ENCODE measurements around the gene EVA1C. TPM values are rescaled to one million over a fixed set of nuclear protein-coding genes. Genes with fewer than 3 reads are reported as not detected.
"Not testable (repeated sequence)": the region's sequence is repeated elsewhere in the genome, so short reads cannot be mapped to it uniquely, and the experiment has no call there.

Gene EVA1C
- total and polyA plus RNA-seq, 2 donors (not counting 3 experiments of a cell fraction or from before 2014, with no cell fraction given), result 22.8 to 38.6 TPM

DNA sequence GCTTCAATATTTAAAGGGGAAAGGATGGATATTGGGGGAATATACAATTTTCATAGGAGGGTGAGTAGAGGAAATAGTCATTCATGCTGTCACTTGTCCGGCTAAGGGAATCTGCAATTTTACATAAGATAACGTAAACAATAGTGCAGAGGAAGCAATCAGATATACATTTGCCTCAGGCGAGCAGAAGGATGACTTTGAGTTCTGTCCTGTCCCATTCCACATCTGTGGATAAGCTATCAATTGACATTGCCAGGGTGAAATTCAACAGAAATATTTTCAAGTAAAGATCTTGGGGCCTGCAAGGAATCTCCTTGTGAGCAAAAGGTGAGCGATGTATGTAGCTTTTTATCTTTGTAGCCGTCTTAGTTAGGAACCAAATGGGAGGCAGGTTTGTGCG, 32.6 kb downstream of the EVA1C start:
- Histone ChIP-seq H3K4me3 (replicated peaks in 1 of 3; ENCODE audit: insufficient read depth in 1 of 3, low read depth in 1 of 3, low read length in 3 of 3) (no peak overlapping the region), H3K4me2 (ENCODE audit: insufficient read depth, low read length) (no peak overlapping the region), H3K79me2 (ENCODE audit: control insufficient read depth, insufficient read depth, low read length) (peaks cover 47% of the 10 kb centered on the region), H3K36me3 (ENCODE audit: control insufficient read depth in 2 of 2, extremely low read depth in 1 of 2, insufficient read depth in 2 of 2, low read length in 2 of 2) (no peaks in the 10 kb centered on the region), H3K27me3 (ENCODE audit: control insufficient read depth in 2 of 2, insufficient read depth in 2 of 2, low read length in 2 of 2) (no peaks in the 10 kb centered on the region), H3K4me1 (ENCODE audit: control insufficient read depth, extremely low read depth, insufficient read depth, low read length) (peaks cover 13% of the 10 kb centered on the region), H3K9ac (replicated peaks; ENCODE audit: extremely low read depth, insufficient read depth, low read length) (no peak overlapping the region), H3K27ac (ENCODE audit: insufficient read depth, low read depth, low read length) (no peak overlapping the region), H3K9me3 (replicated peaks; ENCODE audit: control insufficient read depth, insufficient read depth, low read length) (no peaks in the 10 kb centered on the region), H4K20me1 (replicated peaks; ENCODE audit: control insufficient read depth, extremely low read depth, insufficient read depth, low read length) (no peaks in the 10 kb centered on the region), H3K9me1 (replicated peaks; ENCODE audit: control insufficient read depth, extremely low read depth, insufficient read depth, low read length) (no peaks in the 10 kb centered on the region), H2AFZ (ENCODE audit: low read depth, low read length) (no peak overlapping the region)
- dilution Hi-C loops (cut with MboI; ENCODE audit: extremely low pct_ligation_motif_present, low sequenced_read_pairs), result no loop called here
- intact Hi-C loops (cut with micrococcal nuclease), result no loop called here
- no TSS peak for BruUV-seq (replicated peaks)
- CTCF ChIA-PET, result no interaction called here
- FAIRE-seq (no peak), DNase-seq (ENCODE audit: low read depth, low spot score) (no peak)
- POLR2A ChIA-PET, result no interaction called here
- TF ChIP-seq GATA2 (IDR thresholded peaks at IDR 0.05; ENCODE audit: insufficient read depth, insufficient read length, low read depth, low read length), result no peak
- TF ChIP-seq EZH2 (IDR thresholded peaks at IDR 0.05; ENCODE audit: borderline replicate concordance, low read depth, low read length, severe bottlenecking), result no peak
- TF ChIP-seq, protein P1, sequence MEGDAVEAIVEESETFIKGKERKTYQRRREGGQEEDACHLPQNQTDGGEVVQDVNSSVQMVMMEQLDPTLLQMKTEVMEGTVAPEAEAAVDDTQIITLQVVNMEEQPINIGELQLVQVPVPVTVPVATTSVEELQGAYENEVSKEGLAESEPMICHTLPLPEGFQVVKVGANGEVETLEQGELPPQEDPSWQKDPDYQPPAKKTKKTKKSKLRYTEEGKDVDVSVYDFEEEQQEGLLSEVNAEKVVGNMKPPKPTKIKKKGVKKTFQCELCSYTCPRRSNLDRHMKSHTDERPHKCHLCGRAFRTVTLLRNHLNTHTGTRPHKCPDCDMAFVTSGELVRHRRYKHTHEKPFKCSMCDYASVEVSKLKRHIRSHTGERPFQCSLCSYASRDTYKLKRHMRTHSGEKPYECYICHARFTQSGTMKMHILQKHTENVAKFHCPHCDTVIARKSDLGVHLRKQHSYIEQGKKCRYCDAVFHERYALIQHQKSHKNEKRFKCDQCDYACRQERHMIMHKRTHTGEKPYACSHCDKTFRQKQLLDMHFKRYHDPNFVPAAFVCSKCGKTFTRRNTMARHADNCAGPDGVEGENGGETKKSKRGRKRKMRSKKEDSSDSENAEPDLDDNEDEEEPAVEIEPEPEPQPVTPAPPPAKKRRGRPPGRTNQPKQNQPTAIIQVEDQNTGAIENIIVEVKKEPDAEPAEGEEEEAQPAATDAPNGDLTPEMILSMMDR (IDR thresholded peaks at IDR 0.05; ENCODE audit: extremely low read depth in 1 of 2, insufficient read depth in 1 of 2, low read depth in 1 of 2, low read length in 2 of 2), result no peak
- TF ChIP-seq JUN (IDR thresholded peaks at IDR 0.05; ENCODE audit: borderline replicate concordance, insufficient read depth, insufficient read length, low read depth), result no peak
- TF ChIP-seq, protein P2, sequence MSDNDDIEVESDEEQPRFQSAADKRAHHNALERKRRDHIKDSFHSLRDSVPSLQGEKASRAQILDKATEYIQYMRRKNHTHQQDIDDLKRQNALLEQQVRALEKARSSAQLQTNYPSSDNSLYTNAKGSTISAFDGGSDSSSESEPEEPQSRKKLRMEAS (IDR thresholded peaks at IDR 0.05; ENCODE audit: insufficient read depth, insufficient read length), result no peak
- no peak for TF ChIP-seq POLR2A (IDR thresholded peaks at IDR 0.05; ENCODE audit: low read depth, low read length)
- TF ChIP-seq FOS (IDR thresholded peaks at IDR 0.05; ENCODE audit: borderline replicate concordance, insufficient read depth, low read length), result no peak
- TF ChIP-seq POLR2AphosphoS5 (IDR thresholded peaks at IDR 0.05; ENCODE audit: insufficient read depth, low read depth, low read length), result no peak
- no peak for TF ChIP-seq MYC (IDR thresholded peaks at IDR 0.05; ENCODE audit: low read depth, low read length)

DNA sequence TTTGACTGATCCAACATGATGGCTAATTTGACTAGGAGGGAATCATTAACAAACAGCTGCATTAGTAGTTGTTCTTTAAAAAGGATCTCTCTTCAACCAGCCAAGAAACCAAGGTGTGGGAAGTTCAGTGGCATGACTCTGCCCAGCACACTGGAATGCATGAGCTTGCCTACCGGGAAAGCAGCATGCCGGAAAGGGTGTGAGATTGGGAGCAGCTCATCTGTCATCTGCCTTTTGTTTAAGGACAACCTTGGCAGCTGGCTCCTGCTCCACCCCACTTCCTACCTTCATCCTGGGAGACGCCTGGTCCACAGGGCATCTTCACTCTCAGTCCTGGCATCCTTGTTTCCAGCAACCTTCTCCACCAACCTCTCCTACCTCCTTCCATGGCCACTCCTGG, 33.9 kb downstream of the EVA1C start:
- H3K79me2 ChIP-seq (ENCODE audit: control insufficient read depth, insufficient read depth, low read length), result peaks cover 44% of the 10 kb centered on the region
- H3K27ac ChIP-seq (ENCODE audit: insufficient read depth, low read depth, low read length); H2AFZ ChIP-seq (ENCODE audit: low read depth, low read length); H3K9ac ChIP-seq (replicated peaks; ENCODE audit: extremely low read depth, insufficient read depth, low read length); H3K9me1 ChIP-seq (replicated peaks; ENCODE audit: control insufficient read depth, extremely low read depth, insufficient read depth, low read length); H3K9me3 ChIP-seq (replicated peaks; ENCODE audit: control insufficient read depth, insufficient read depth, low read length); FAIRE-seq; H3K27me3 ChIP-seq (ENCODE audit: control insufficient read depth in 2 of 2, insufficient read depth in 2 of 2, low read length in 2 of 2); H3K4me2 ChIP-seq (ENCODE audit: insufficient read depth, low read length); dilution Hi-C loops (cut with MboI; ENCODE audit: extremely low pct_ligation_motif_present, low sequenced_read_pairs); H4K20me1 ChIP-seq (replicated peaks; ENCODE audit: control insufficient read depth, extremely low read depth, insufficient read depth, low read length); H3K4me3 ChIP-seq (replicated peaks in 1 of 3; ENCODE audit: insufficient read depth in 1 of 3, low read depth in 1 of 3, low read length in 3 of 3); intact Hi-C loops (cut with micrococcal nuclease); BruUV-seq (replicated peaks); POLR2A ChIA-PET; DNase-seq (ENCODE audit: low read depth, low spot score); H3K36me3 ChIP-seq (ENCODE audit: control insufficient read depth in 2 of 2, extremely low read depth in 1 of 2, insufficient read depth in 2 of 2, low read length in 2 of 2): not testable (repeated sequence)
- CTCF ChIA-PET, result interaction anchor here (0.8 to 1.3 kb wide), 2 partner anchors 10 to 75 kb away, joined by 3 to 4 read pairs; no protein-coding TSS in a partner anchor
- H3K4me1 ChIP-seq (ENCODE audit: control insufficient read depth, extremely low read depth, insufficient read depth, low read length), result peaks cover 18% of the 10 kb centered on the region

All from endothelial cell of umbilical vein (primary cell).